Measurements from ENCODE around the gene MYEOV. TPM values are rescaled to one million over a fixed set of nuclear protein-coding genes. Genes with fewer than 3 reads are reported as not detected.

Gene MYEOV
- polyA plus RNA-seq, 1 donor (not counting 4 experiments of a cell fraction or from before 2014, with no cell fraction given), result 1.4 TPM

DNA sequence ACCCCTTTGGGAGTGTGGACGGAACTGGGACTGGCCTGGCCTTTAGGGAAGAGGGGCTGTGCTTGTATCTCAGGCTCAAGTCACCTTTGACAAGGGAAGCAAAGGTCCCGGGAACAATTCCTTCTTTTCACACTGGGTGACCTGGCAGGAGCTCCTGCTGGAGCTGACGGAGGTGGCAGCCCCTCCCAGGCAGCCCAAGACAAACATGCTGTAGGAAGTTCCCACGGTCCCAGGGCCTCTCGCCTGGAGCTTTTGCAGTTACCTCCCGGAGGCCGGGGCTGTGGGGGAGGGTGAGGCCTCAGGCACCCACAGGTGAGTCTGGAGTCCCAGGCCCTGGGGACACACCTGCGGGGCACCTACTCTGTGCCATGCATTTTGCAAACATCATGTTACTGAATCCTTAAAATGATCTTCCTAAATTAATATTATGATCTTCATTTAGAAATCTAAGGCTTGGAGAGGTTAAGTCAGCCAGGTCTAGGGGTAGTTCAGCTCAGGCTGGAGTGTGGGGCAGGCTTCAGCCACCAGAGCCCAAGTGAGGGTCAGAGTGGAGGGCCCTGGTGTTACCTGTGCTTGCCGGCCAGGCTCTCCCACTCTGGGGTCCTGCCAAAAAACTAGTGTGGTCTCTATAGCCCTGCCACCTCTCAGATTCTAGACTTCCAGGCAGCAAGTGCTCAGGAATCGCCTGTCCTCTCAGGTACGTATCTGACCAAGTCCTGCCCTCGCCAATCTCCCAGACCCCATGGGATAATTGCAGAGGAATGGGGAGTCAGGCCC is 15.7 kb upstream of the MYEOV start:
- H2AFZ ChIP-seq (ENCODE audit: control insufficient read depth, low read length), result no peak overlapping the region
- H3K9me3 ChIP-seq (ENCODE audit: control insufficient read depth, low read depth, low read length), result peaks cover 6% of the 10 kb centered on the region
- H3K4me2 ChIP-seq (ENCODE audit: control insufficient read depth, extremely low read depth, insufficient read depth, low read depth, low read length), result no peak overlapping the region
- no peaks in the 10 kb centered on the region for H3K79me2 ChIP-seq (ENCODE audit: control insufficient read depth, insufficient read depth, low read length)
- no peak for FAIRE-seq
- peaks cover 18% of the 10 kb centered on the region for H3K27me3 ChIP-seq (ENCODE audit: control insufficient read depth, extremely low read depth, insufficient read depth, low read length)
- H3K4me3 ChIP-seq (ENCODE audit: control insufficient read depth in 2 of 3, extremely low read depth in 1 of 3, insufficient read depth in 2 of 3, low read depth in 1 of 3, low read length in 3 of 3), result no peak overlapping the region
- H3K36me3 ChIP-seq (ENCODE audit: control insufficient read depth in 2 of 2, extremely low read depth in 1 of 2, insufficient read depth in 2 of 2, low read length in 2 of 2), result no peaks in the 10 kb centered on the region
- peaks cover 34% of the 10 kb centered on the region for H3K4me1 ChIP-seq (ENCODE audit: control insufficient read depth, extremely low read depth, insufficient read depth, low read length)
- H3K9me1 ChIP-seq (ENCODE audit: control insufficient read depth, extremely low read depth, insufficient read depth, low read length), result no peaks in the 10 kb centered on the region
- no peaks in the 10 kb centered on the region for H4K20me1 ChIP-seq (ENCODE audit: control insufficient read depth, extremely low read depth, insufficient read depth, low read length)
- TF ChIP-seq, protein P1, sequence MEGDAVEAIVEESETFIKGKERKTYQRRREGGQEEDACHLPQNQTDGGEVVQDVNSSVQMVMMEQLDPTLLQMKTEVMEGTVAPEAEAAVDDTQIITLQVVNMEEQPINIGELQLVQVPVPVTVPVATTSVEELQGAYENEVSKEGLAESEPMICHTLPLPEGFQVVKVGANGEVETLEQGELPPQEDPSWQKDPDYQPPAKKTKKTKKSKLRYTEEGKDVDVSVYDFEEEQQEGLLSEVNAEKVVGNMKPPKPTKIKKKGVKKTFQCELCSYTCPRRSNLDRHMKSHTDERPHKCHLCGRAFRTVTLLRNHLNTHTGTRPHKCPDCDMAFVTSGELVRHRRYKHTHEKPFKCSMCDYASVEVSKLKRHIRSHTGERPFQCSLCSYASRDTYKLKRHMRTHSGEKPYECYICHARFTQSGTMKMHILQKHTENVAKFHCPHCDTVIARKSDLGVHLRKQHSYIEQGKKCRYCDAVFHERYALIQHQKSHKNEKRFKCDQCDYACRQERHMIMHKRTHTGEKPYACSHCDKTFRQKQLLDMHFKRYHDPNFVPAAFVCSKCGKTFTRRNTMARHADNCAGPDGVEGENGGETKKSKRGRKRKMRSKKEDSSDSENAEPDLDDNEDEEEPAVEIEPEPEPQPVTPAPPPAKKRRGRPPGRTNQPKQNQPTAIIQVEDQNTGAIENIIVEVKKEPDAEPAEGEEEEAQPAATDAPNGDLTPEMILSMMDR (optimal IDR thresholded peaks at IDR 0.05 in 1 of 3, IDR thresholded peaks at IDR 0.05 in 1 of 3, conservative IDR thresholded peaks at IDR 0.05 in 1 of 3; ENCODE audit: extremely low read depth in 1 of 3, insufficient read depth in 2 of 3, low read length in 3 of 3), result no peak
- no peak for TF ChIP-seq EZH2 (IDR thresholded peaks at IDR 0.05; ENCODE audit: low read length)
- no peak overlapping the region for H3K27ac ChIP-seq (ENCODE audit: control insufficient read depth, insufficient read depth, low read length)
- dilution Hi-C loops (cut with MboI; ENCODE audit: extremely low pct_ligation_motif_present, low sequenced_read_pairs), result no loop called here
- no peak for DNase-seq (ENCODE audit: low read depth, low spot score)
- H3K9ac ChIP-seq (ENCODE audit: control insufficient read depth, extremely low read depth, insufficient read depth, low read length), result no peak overlapping the region

DNA sequence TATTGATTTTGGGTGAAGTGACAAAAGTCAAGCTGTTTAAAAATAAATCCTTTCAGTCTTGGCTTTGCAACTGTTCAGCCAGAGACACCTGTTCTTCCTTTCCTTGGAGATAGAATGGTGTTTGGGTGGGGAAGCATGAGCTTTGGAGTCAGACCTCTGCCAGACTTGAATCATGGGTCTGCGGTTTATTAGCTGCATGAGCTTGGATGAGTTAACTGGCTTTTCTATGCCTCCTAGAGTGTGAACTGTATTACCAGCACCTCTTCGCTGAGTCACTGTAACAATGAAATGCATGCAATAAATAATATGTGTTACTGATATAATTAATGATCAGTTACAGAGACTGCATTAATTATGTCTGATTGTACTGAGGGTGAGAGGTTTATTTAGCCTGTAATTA is 13.5 kb upstream of the MYEOV start:
- DNase-seq (ENCODE audit: low read depth, low spot score) (peak; percentile 94), FAIRE-seq (peak; percentile 86)
- H4K20me1 ChIP-seq (ENCODE audit: control insufficient read depth, extremely low read depth, insufficient read depth, low read length), result no peaks in the 10 kb centered on the region
- peaks cover 6% of the 10 kb centered on the region for H3K9me3 ChIP-seq (ENCODE audit: control insufficient read depth, low read depth, low read length)
- dilution Hi-C loops (cut with MboI; ENCODE audit: extremely low pct_ligation_motif_present, low sequenced_read_pairs), result no loop called here
- peak overlapping the region; percentile 53 for H3K9ac ChIP-seq (ENCODE audit: control insufficient read depth, extremely low read depth, insufficient read depth, low read length)
- peak overlapping the region in 1 of 3 experiments; percentile 30 for H3K4me3 ChIP-seq (ENCODE audit: control insufficient read depth in 2 of 3, extremely low read depth in 1 of 3, insufficient read depth in 2 of 3, low read depth in 1 of 3, low read length in 3 of 3)
- H3K27ac ChIP-seq (ENCODE audit: control insufficient read depth, insufficient read depth, low read length), result peak overlapping the region; percentile 87
- TF ChIP-seq, protein P1 (optimal IDR thresholded peaks at IDR 0.05 in 1 of 3, IDR thresholded peaks at IDR 0.05 in 1 of 3, conservative IDR thresholded peaks at IDR 0.05 in 1 of 3; ENCODE audit: extremely low read depth in 1 of 3, insufficient read depth in 2 of 3, low read length in 3 of 3), result no peak
- no peak for TF ChIP-seq EZH2 (IDR thresholded peaks at IDR 0.05; ENCODE audit: low read length)
- peaks cover 4% of the 10 kb centered on the region for H3K27me3 ChIP-seq (ENCODE audit: control insufficient read depth, extremely low read depth, insufficient read depth, low read length)
- H3K79me2 ChIP-seq (ENCODE audit: control insufficient read depth, insufficient read depth, low read length), result no peaks in the 10 kb centered on the region
- peak overlapping the region; percentile 75 for H3K4me2 ChIP-seq (ENCODE audit: control insufficient read depth, extremely low read depth, insufficient read depth, low read depth, low read length)
- no peak overlapping the region for H2AFZ ChIP-seq (ENCODE audit: control insufficient read depth, low read length)
- no peaks in the 10 kb centered on the region for H3K9me1 ChIP-seq (ENCODE audit: control insufficient read depth, extremely low read depth, insufficient read depth, low read length)
- H3K36me3 ChIP-seq (ENCODE audit: control insufficient read depth in 2 of 2, extremely low read depth in 1 of 2, insufficient read depth in 2 of 2, low read length in 2 of 2), result no peaks in the 10 kb centered on the region
- H3K4me1 ChIP-seq (ENCODE audit: control insufficient read depth, extremely low read depth, insufficient read depth, low read length), result peaks cover 25% of the 10 kb centered on the region

Data from keratinocyte (primary cell).